K562 (cell line): ENCODE results near the gene BRWD1. TPM values are rescaled to one million over a fixed set of nuclear protein-coding genes. Genes with fewer than 3 reads are reported as not detected.

Experiments
- AFF1 ChIP-seq, 2 experiments: fragments of 450-650 bp; IDR thresholded peaks; 2 replicates each; pipeline ENCODE4 v1.6.1; 2018; ENCODE audit warnings: mild to moderate bottlenecking in 2 of 2, low read depth in 1 of 2; ENCODE audit not compliant: partially characterized antibody in 2 of 2
- CC2D1A ChIP-seq: fragments of 450-650 bp; IDR thresholded peaks from 2 replicates; pipeline ENCODE4 v1.6.1; 2017; ENCODE audit warnings: mild to moderate bottlenecking
- CREB3L1 ChIP-seq: fragments of 450-650 bp; IDR thresholded peaks from 2 replicates; pipeline ENCODE4 v1.6.1; 2014; ENCODE audit warnings: low read depth, mild to moderate bottlenecking, moderate library complexity, borderline replicate concordance
- HDAC1 ChIP-seq, 2 experiments: fragments of 450-650 bp; IDR thresholded peaks; 2 replicates each; pipeline ENCODE4 v1.6.1; 2016 to 2017; ENCODE audit warnings: inconsistent platforms in 1 of 2, mild to moderate bottlenecking in 1 of 2, moderate library complexity in 1 of 2
- KDM1A ChIP-seq, 2 experiments: fragments of 450-650 bp; IDR thresholded peaks; 2 replicates each; pipeline ENCODE4 v1.6.1; 2016; ENCODE audit warnings: mild to moderate bottlenecking in 2 of 2
- MAFF ChIP-seq: IDR thresholded peaks from 2 replicates; pipeline ENCODE4 v1.6.1; 2012; ENCODE audit warnings: low read length, improper control_type of control experiment
- RBM39 ChIP-seq: fragments of 200-400 bp; formaldehyde crosslinking; optimal IDR thresholded peaks from 2 replicates; pipeline ENCODE3; 2018; ENCODE audit warnings: low read depth, low read length
- SMAD1 ChIP-seq: fragments of 150-350 bp; IDR thresholded peaks from 2 replicates; pipeline ENCODE4 v1.6.1; 2014; ENCODE audit warnings: low read length, low read depth; ENCODE audit not compliant: partially characterized antibody
- TBP ChIP-seq: optimal IDR thresholded peaks from 2 replicates; pipeline ENCODE3; 2011; ENCODE audit warnings: low read depth, low read length, improper control_type of control experiment
- VEZF1 ChIP-seq: fragments of 200-800 bp; sonication (Bioruptor generic); IDR thresholded peaks from 2 replicates; pipeline ENCODE4 v1.6.1; 2017; ENCODE audit warnings: missing genetic modification characterization, missing compliant biosample characterization
- YY1 ChIP-seq, 3 experiments: IDR thresholded peaks; 2 replicates each; pipeline ENCODE4 v1.6.1; 2011; ENCODE audit warnings: low read length in 2 of 3, mild to moderate bottlenecking in 2 of 3, moderate library complexity in 2 of 3, borderline replicate concordance in 1 of 3, control low read depth in 1 of 3, low read depth in 1 of 3; ENCODE audit not compliant: insufficient read depth in 3 of 3, insufficient replicate concordance in 2 of 3, control insufficient read depth in 1 of 3, insufficient read length in 1 of 3; ENCODE audit errors: extremely low read depth in 1 of 3
- ZNF263 ChIP-seq: sonication (generic); formaldehyde crosslinking; IDR thresholded peaks from 2 replicates; pipeline ENCODE4 v1.8.0; 2022; ENCODE audit warnings: mild to moderate bottlenecking, missing genetic modification reagents, borderline replicate concordance
- ZNF316 ChIP-seq: fragments of 450-650 bp; IDR thresholded peaks from 2 replicates; pipeline ENCODE4 v1.6.1; 2016
- ZNF324 ChIP-seq: fragments of 250-450 bp; sonication (Bioruptor Pico); IDR thresholded peaks from 2 replicates; pipeline ENCODE4 v1.4.0; 2020; ENCODE audit warnings: mild to moderate bottlenecking
- polyA plus RNA-seq, 8 experiments: library from polyadenylated mRNA; depleted of rRNA in 4 of 8; stranded (reverse) in 5 of 8; unstranded in 3 of 8; fragments of >200 nt; fragmentation: Nextera tagmentation in 2 of 8; fragmentation: Illumina TruSeq in 1 of 8; extraction: Ambion mirVana in 2 of 8; extraction: Trizol in 1 of 8; gene quantifications; 2 replicates each; pipeline versions ENCODE4 v1.2.1 to v1.2.3, GENCODE V29; 2011 to 2014; ENCODE audit warnings: inconsistent platforms in 1 of 8, missing spikeins in 1 of 8
- total RNA-seq, 7 experiments: library from RNA; depleted of rRNA in 6 of 7; stranded (reverse); fragments of >200 nt in 6 of 7; fragmentation: Illumina TruSeq in 2 of 7; extraction: Trizol in 2 of 7; gene quantifications; 2 replicates each; pipeline versions ENCODE4 v1.2.1 to v1.2.3, GENCODE V29; 2011 to 2021; ENCODE audit warnings: low replicate concordance in 1 of 7
- TF ChIP-seq, protein P1 (sequence below): fragments of 250-450 bp; sonication (Bioruptor Pico); IDR thresholded peaks from 2 replicates; pipeline ENCODE4 v1.8.0; 2022; ENCODE audit warnings: inconsistent platforms

The BRWD1 gene
- total and polyA plus RNA-seq, 9 of the 15 experiments (the other 6 are each of a cell fraction or from before 2014, with no cell fraction given): 10.1 to 60.2 (median 34.1) TPM

DNA sequence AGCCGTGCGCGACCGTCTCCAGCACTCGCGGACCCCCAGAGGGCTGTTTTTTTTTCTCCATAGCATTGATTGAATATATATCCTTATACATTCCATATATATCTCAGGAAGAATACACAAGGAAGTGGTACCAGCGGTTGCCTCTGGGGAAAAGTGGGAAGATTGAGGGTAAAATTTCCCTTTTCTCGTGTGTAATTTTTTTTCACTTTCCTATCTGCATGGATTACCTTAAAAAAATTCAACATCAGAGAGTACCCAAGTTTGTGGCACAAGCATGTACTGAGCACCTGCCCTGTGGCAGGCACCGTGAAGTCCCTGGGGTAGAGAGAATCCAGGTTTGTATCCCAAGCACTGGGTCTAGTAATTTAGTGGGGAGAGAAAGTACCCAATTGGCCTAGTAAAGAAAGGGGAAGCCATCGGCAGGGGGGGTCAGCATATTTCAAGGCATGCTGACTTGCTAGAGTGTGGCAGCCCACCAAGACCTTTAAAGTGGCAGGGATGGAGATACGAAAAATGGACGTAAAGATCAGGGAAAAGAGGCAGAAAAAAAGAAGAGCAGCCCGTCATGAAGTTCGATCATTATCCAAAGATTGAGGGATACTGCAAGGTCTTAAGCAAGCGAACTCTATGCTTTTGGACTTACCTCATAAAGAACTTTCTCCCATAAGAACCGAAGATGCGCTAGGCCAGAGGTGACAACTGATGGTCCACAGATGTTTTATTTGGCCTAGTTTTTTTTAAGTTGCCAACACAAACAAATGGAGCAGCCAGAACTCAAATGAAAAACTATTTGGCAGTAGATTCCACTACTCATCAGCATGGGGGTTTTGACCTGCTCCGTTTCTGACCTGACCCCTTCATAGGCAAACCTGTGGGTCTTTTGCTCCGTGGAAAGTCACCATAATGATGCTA lies 36.9 kb upstream of the BRWD1 start (continued):
- no peak for TF ChIP-seq AFF1 (IDR thresholded peaks at IDR 0.05; ENCODE audit: low read depth in 1 of 2, partially characterized antibody in 2 of 2)
- TF ChIP-seq ZNF324: no peak
- TF ChIP-seq CREB3L1: no peak
- no peak for TF ChIP-seq KDM1A (IDR thresholded peaks at IDR 0.05)
- peak in 1 of 2 experiments; percentile 30; a peak in 1 of 4 replicates for TF ChIP-seq HDAC1 (IDR thresholded peaks at IDR 0.05)
- TF ChIP-seq ZNF263 (CRISPR knock-in tag): no peak
- TF ChIP-seq RBM39: peak; percentile 21
- peak; percentile 25 for TF ChIP-seq TBP
- TF ChIP-seq, protein P1, sequence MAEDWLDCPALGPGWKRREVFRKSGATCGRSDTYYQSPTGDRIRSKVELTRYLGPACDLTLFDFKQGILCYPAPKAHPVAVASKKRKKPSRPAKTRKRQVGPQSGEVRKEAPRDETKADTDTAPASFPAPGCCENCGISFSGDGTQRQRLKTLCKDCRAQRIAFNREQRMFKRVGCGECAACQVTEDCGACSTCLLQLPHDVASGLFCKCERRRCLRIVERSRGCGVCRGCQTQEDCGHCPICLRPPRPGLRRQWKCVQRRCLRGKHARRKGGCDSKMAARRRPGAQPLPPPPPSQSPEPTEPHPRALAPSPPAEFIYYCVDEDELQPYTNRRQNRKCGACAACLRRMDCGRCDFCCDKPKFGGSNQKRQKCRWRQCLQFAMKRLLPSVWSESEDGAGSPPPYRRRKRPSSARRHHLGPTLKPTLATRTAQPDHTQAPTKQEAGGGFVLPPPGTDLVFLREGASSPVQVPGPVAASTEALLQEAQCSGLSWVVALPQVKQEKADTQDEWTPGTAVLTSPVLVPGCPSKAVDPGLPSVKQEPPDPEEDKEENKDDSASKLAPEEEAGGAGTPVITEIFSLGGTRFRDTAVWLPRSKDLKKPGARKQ (CRISPR knock-in tag): 0 out of 2 replicates have a peak, but pooled peaks have one; percentile 16
- TF ChIP-seq ZNF316: peak; percentile 25; the same call in 1 of the 2 replicates
- peak; percentile 27; the same call in 1 of the 2 replicates for TF ChIP-seq VEZF1 (CRISPR knock-in tag)
- peak in 1 of 3 experiments; percentile 18 for TF ChIP-seq YY1 (IDR thresholded peaks at IDR 0.05; ENCODE audit: borderline replicate concordance in 1 of 3, control insufficient read depth in 1 of 3, extremely low read depth in 1 of 3, insufficient read depth in 3 of 3, insufficient read length in 1 of 3, insufficient replicate concordance in 2 of 3, low read depth in 1 of 3, low read length in 2 of 3)
- no peak for TF ChIP-seq SMAD1
- no peak for TF ChIP-seq MAFF
- no peak for TF ChIP-seq CC2D1A
